HL-60 (cell line): ENCODE results near the gene RPL3.
"Not testable (repeated sequence)": the region's sequence is repeated elsewhere in the genome, so short reads cannot be mapped to it uniquely, and the experiment has no call there.

ENCODE experiments used
- CTCF ChIP-seq: IDR thresholded peaks from one replicate; pipeline ENCODE4 v1.5.1; 2011; ENCODE audit warnings: low read length, control low read depth, inconsistent platforms; ENCODE audit not compliant: insufficient read depth
- GABPA ChIP-seq: IDR thresholded peaks from 2 replicates; pipeline ENCODE4 v1.6.1; 2012; ENCODE audit warnings: low read depth
- POLR2AphosphoS5 ChIP-seq: IDR thresholded peaks from 2 replicates; pipeline ENCODE4 v1.6.1; 2012; ENCODE audit warnings: low read depth
- REST ChIP-seq: IDR thresholded peaks from 2 replicates; pipeline ENCODE4 v1.6.1; 2012; ENCODE audit warnings: low read depth; ENCODE audit not compliant: insufficient replicate concordance
- SPI1 ChIP-seq: IDR thresholded peaks from 2 replicates; pipeline ENCODE4 v1.6.1; 2012; ENCODE audit warnings: low read depth, mild to moderate bottlenecking, borderline replicate concordance

- TF ChIP-seq REST, CTCF, POLR2AphosphoS5, GABPA, SPI1: not testable (repeated sequence)
Measured at GRCh38 chr22:39358197-39358596, 38.8 kb upstream of the RPL3 start.
